IMR-90 (cell line): ENCODE data around the gene CPSF4L. TPM values are rescaled to one million over a fixed set of nuclear protein-coding genes. Genes with fewer than 3 reads are reported as not detected.

Experiments
- ATAC-seq: fragments of 200-7000 bp; cut with Tn5 transposase; 2 replicates; pipeline ENCODE4 v1.9.1; 2020; ENCODE audit warnings: low read depth, mild to moderate bottlenecking, moderate library complexity
- BruUV-seq: library from RNA; stranded (reverse); fragments of 400-500 nt; replicated peaks from 2 replicates; lab custom pipeline; 2021; lab: Mats Ljungman, UMichigan
- CTCF ChIA-PET: fragments of 300-600 bp; formaldehyde crosslinking; extraction: SDS; loops from one replicate; lab custom pipeline; 2021; ENCODE audit warnings: antibody characterized with exemption; lab: Yijun Ruan, JAX
- POLR2A ChIA-PET: fragments of 300-600 bp; sonication (Branson Sonifier 250); formaldehyde crosslinking; loops from one replicate; lab custom pipeline; 2022; ENCODE audit warnings: antibody characterized with exemption; ENCODE audit not compliant: unreplicated experiment; lab: Charles Lee
- DNase-seq: peaks from one replicate; pipeline ENCODE4 v3.0.0; 2013
- H2AFZ ChIP-seq: replicated peaks from 2 replicates; pipeline ENCODE3; 2013; ENCODE audit warnings: low read length, mild to moderate bottlenecking; ENCODE audit not compliant: poor library complexity
- H2AK5ac ChIP-seq: 2 replicates; pipeline ENCODE4 v1.6.1; 2013; ENCODE audit warnings: low read depth, low read length, inconsistent platforms
- H2AK9ac ChIP-seq: replicated peaks from 2 replicates; pipeline ENCODE3; 2013; ENCODE audit warnings: mild to moderate bottlenecking, low read depth, low read length, moderate library complexity; ENCODE audit not compliant: poor library complexity
- H2BK120ac ChIP-seq: 2 replicates; pipeline ENCODE4 v1.6.1; 2013; ENCODE audit warnings: low read depth, low read length, inconsistent platforms
- H2BK15ac ChIP-seq: 3 replicates; pipeline ENCODE4 v1.6.1; 2013; ENCODE audit warnings: low read depth, low read length, inconsistent platforms
- H2BK20ac ChIP-seq: 2 replicates; pipeline ENCODE4 v1.6.1; 2013; ENCODE audit warnings: low read depth, mild to moderate bottlenecking, inconsistent platforms, low read length, moderate library complexity
- H2BK5ac ChIP-seq: 2 replicates; pipeline ENCODE4 v1.6.1; 2013; ENCODE audit warnings: mild to moderate bottlenecking, low read depth, low read length, inconsistent platforms; ENCODE audit not compliant: poor library complexity, severe bottlenecking
- H3K14ac ChIP-seq: replicated peaks from 2 replicates; pipeline ENCODE4 v1.6.1; 2013; ENCODE audit warnings: low read depth, low read length, inconsistent platforms
- H3K18ac ChIP-seq: 2 replicates; pipeline ENCODE4 v1.6.1; 2013; ENCODE audit warnings: low read depth, low read length, control low read depth
- H3K23ac ChIP-seq: 2 replicates; pipeline ENCODE4 v1.6.1; 2013; ENCODE audit warnings: low read depth, low read length, inconsistent platforms
- H3K27ac ChIP-seq: 2 replicates; pipeline ENCODE4 v1.5.1; 2013; ENCODE audit warnings: mild to moderate bottlenecking, control low read depth, low read length; ENCODE audit not compliant: insufficient read depth
- H3K27me3 ChIP-seq: 2 replicates; pipeline ENCODE4 v1.6.1; 2013; ENCODE audit warnings: low read length; ENCODE audit not compliant: control insufficient read depth, insufficient read depth
- H3K36me3 ChIP-seq: 2 replicates; pipeline ENCODE4 v1.6.1; 2013; ENCODE audit warnings: low read length, mixed read lengths; ENCODE audit not compliant: control insufficient read depth, insufficient read depth
- H3K4ac ChIP-seq: 2 replicates; pipeline ENCODE4 v1.6.1; 2013; ENCODE audit warnings: low read depth, low read length, inconsistent platforms
- H3K4me1 ChIP-seq: 2 replicates; pipeline ENCODE4 v1.6.1; 2013; ENCODE audit warnings: low read length, mixed read lengths; ENCODE audit not compliant: control insufficient read depth, insufficient read depth
- H3K4me2 ChIP-seq: 2 replicates; pipeline ENCODE4 v1.6.1; 2013; ENCODE audit warnings: low read depth, mild to moderate bottlenecking, control low read depth, low read length, moderate library complexity
- H3K4me3 ChIP-seq: 2 replicates; pipeline ENCODE4 v1.5.1; 2013; ENCODE audit warnings: low read depth, mild to moderate bottlenecking, control low read depth, low read length, moderate library complexity; ENCODE audit not compliant: insufficient read depth
- H3K56ac ChIP-seq: 2 replicates; pipeline ENCODE4 v1.6.1; 2013; ENCODE audit warnings: low read length, inconsistent platforms; ENCODE audit not compliant: insufficient read depth; ENCODE audit errors: extremely low read depth
- H3K79me1 ChIP-seq, 2 experiments: 2 replicates each; pipeline ENCODE4 v1.6.1; 2013; ENCODE audit warnings: low read length in 2 of 2, inconsistent platforms in 1 of 2, low read depth in 1 of 2
- H3K9ac ChIP-seq: 2 replicates; pipeline ENCODE4 v1.6.1; 2013; ENCODE audit warnings: low read depth, low read length, control low read depth
- H3K9me1 ChIP-seq: 2 replicates; pipeline ENCODE4 v1.6.1; 2013; ENCODE audit warnings: low read length, inconsistent platforms; ENCODE audit not compliant: insufficient read depth
- H3K9me3 ChIP-seq: 2 replicates; pipeline ENCODE4 v1.6.1; 2013; ENCODE audit warnings: low read length; ENCODE audit not compliant: control insufficient read depth, insufficient read depth
- H4K20me1 ChIP-seq: 2 replicates; pipeline ENCODE4 v1.6.1; 2013; ENCODE audit warnings: low read length, inconsistent platforms; ENCODE audit not compliant: insufficient read depth
- H4K5ac ChIP-seq: 2 replicates; pipeline ENCODE4 v1.6.1; 2013; ENCODE audit warnings: mild to moderate bottlenecking, low read depth, low read length, control low read depth
- H4K8ac ChIP-seq, 2 experiments: 2 replicates each; pipeline ENCODE4 v1.6.1; 2013; ENCODE audit warnings: low read depth in 2 of 2, low read length in 2 of 2, control low read depth in 1 of 2, inconsistent platforms in 1 of 2
- H4K91ac ChIP-seq: 2 replicates; pipeline ENCODE4 v1.6.1; 2013; ENCODE audit warnings: low read depth, low read length, inconsistent platforms; ENCODE audit not compliant: insufficient read depth
- CEBPB ChIP-seq: IDR thresholded peaks from 2 replicates; pipeline ENCODE4 v1.6.1; 2012; ENCODE audit warnings: low read depth, low read length, improper control_type of control experiment
- MAZ ChIP-seq: IDR thresholded peaks from 2 replicates; pipeline ENCODE4 v1.6.1; 2012; ENCODE audit warnings: low read depth, mild to moderate bottlenecking, low read length, improper control_type of control experiment, moderate library complexity, borderline replicate concordance
- RCOR1 ChIP-seq: IDR thresholded peaks from 2 replicates; pipeline ENCODE4 v1.6.1; 2012; ENCODE audit warnings: mild to moderate bottlenecking, low read length, improper control_type of control experiment; ENCODE audit not compliant: insufficient replicate concordance
- WGBS, 2 experiments: methylation state at CpG; one replicate each; pipeline versions ENCODE4 v1.1.5 to v1.1.7; 2013; ENCODE audit warnings: missing lambda C conversion rate in 2 of 2; ENCODE audit not compliant: insufficient read length in 1 of 2; ENCODE audit errors: extremely low coverage in 2 of 2; 5-methylcytosine and 5-hydroxymethylcytosine counted together
- dilution Hi-C: fragments of 300-500 bp; cut with HindIII; formaldehyde crosslinking; loops from one replicate; pipeline ENCODE4 v1.14.3; 2018; ENCODE audit warnings: low sequenced_read_pairs; ENCODE audit not compliant: unreplicated experiment
- in situ Hi-C: fragments of 300-500 bp; cut with MboI; formaldehyde crosslinking; loops from 3 replicates; pipeline ENCODE4 v1.14.3; 2019; ENCODE audit warnings: low sequenced_read_pairs, inconsistent platforms, mixed read lengths
- intact Hi-C: fragments of 100-400 bp; cut with micrococcal nuclease; formaldehyde crosslinking; loops from 2 replicates; pipeline ENCODE4 v1.10.0; 2022
- polyA plus RNA-seq, 3 experiments: library from polyadenylated mRNA; depleted of rRNA; stranded (reverse); fragments of >200 nt; gene quantifications; 2 replicates each; pipeline ENCODE4 v1.2.3, GENCODE V29; 2012; ENCODE audit warnings: low replicate concordance in 1 of 3
- total RNA-seq: library from RNA; depleted of rRNA; stranded (reverse); fragments of >200 nt; gene quantifications from 2 replicates; pipeline ENCODE4 v1.2.3, GENCODE V29; 2012

Gene CPSF4L
- total and polyA plus RNA-seq, 2 of the 4 experiments (the other 2 are of a cell fraction): not detected

DNA sequence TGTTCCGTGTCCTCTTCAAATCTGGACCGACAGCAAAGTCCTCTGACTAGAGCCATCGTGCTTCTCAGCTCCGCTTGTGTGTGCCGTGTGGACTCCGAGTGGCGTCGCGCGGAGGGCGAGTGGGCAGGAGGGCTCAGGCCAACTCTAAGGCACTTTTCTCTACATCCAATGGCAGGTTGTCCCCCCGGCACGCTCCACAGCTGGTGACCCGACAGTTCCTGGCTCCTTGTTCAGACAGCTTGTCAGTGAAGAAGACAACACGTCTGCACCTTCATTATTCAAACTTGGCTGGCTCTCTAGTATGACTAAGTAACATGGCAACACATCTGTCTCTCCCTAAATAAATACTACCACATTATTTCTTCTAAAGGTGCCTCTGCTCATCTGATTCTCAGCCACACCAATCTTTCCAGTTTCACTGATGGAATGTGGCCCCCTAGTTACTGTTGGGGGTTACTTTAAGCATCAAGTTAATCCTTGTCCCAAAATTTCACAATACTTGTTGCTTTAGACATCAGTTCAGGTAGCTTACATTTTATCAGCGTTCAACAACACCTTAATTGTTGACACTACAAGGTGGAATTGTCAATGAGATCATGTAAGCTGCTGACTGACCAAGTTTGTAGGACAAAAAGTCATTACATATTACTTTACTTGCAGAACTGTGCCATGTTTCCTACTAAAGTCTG lies 53.4 kb downstream of the CPSF4L start:
- 98% methylated on average over 11 of the region's 16 CpGs; no CpG with 5 or more reads in 1 of the 2 experiments for WGBS, 2 experiments
- no peak overlapping the region for H3K56ac ChIP-seq
- H3K4ac ChIP-seq: no peak overlapping the region
- H2AK9ac ChIP-seq: no peak overlapping the region
- H2BK20ac ChIP-seq: no peak overlapping the region
- peaks cover 41 to 54% of the 10 kb centered on the region in 2 experiments for H3K79me1 ChIP-seq
- DNase-seq: no peak
- dilution Hi-C loops: no loop called here
- H2AK5ac ChIP-seq: no peak overlapping the region
- H2BK5ac ChIP-seq: no peak overlapping the region
- no peak overlapping the region for H3K18ac ChIP-seq
- H3K14ac ChIP-seq: no peak overlapping the region
- H3K27ac ChIP-seq: no peak overlapping the region
- ChIA-PET POLR2A (no interaction called here), CTCF (no interaction called here)
- no peak overlapping the region for H3K9ac ChIP-seq
- no peak overlapping the region for H4K91ac ChIP-seq
- no peak overlapping the region for H2BK15ac ChIP-seq
- no peak overlapping the region for H2AFZ ChIP-seq
- H4K8ac ChIP-seq: no peak overlapping the region
- TF ChIP-seq RCOR1 (no peak), CEBPB (peak; percentile 53), MAZ (no peak)
- H3K4me1 ChIP-seq: peaks cover under 1% of the 10 kb centered on the region; the same call in 1 of the 2 replicates
- in situ Hi-C loops: loop anchor here (25.0 kb wide), 1 partner anchor 821 kb away; no protein-coding TSS in a partner anchor
- H3K36me3 ChIP-seq: peaks cover 48% of the 10 kb centered on the region
- no peak for ATAC-seq
- H3K4me3 ChIP-seq: no peak overlapping the region
- H4K20me1 ChIP-seq: peaks cover 16% of the 10 kb centered on the region; the same call in 1 of the 2 replicates
- H3K27me3 ChIP-seq: no peaks in the 10 kb centered on the region
- no peak overlapping the region for H3K4me2 ChIP-seq
- no TSS peak for BruUV-seq
- H3K9me1 ChIP-seq: peaks cover 1% of the 10 kb centered on the region; the same call in 1 of the 2 replicates
- H3K23ac ChIP-seq: no peak overlapping the region
- no peaks in the 10 kb centered on the region for H3K9me3 ChIP-seq
- no peak overlapping the region for H2BK120ac ChIP-seq
- intact Hi-C loops: no loop called here
- H4K5ac ChIP-seq: no peak overlapping the region
